Stimulated activated CD4-positive, alpha-beta T cell treated with anti-CD3 and anti-CD28 coated beads, Interleukin-2, amount 100 ng/mL, for 24 hours (primary cell): ENCODE measurements around the gene ARPIN.
"Not testable (repeated sequence)": the region's sequence is repeated elsewhere in the genome, so short reads cannot be mapped to it uniquely, and the experiment has no call there.

ENCODE experiments used
- DNase-seq, 2 donors: peaks; one replicate each; pipeline ENCODE4 v3.0.0-alpha.2; 2020

The ARPIN gene

GRCh38 chr15:89909611-89910010, 3.1 kb downstream of the ARPIN start:
- no peak for DNase-seq

DNA sequence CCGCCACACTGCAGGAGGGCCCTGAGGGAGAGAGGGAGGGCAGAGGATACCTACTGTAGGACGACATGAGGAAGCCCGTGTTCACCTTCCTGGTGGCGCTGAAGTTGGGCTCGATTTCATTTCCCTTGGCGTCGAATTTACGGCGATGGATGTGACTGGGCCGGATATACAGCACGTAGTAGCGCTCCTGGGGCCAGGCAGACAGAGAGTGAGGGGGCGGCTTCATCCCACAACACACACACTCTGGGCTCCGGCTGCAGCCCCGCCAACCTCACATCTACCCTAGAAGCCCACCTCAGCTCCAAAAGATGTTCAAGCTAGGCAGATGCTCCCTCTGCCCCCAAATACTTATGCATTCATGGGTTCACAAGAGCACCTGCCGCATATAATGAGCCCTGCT, 4.5 kb downstream of the ARPIN start:
- DNase-seq, result no peak

- DNase-seq, result no peak
Measured at GRCh38 chr15:89907289-89907688, 5.5 kb downstream of the ARPIN start.

- DNase-seq, result no peak
Measured at GRCh38 chr15:89905846-89906378, 6.8 kb downstream of the ARPIN start.

- no peak for DNase-seq
Measured at GRCh38 chr15:89904519-89904918, 8.2 kb downstream of the ARPIN start.

DNA sequence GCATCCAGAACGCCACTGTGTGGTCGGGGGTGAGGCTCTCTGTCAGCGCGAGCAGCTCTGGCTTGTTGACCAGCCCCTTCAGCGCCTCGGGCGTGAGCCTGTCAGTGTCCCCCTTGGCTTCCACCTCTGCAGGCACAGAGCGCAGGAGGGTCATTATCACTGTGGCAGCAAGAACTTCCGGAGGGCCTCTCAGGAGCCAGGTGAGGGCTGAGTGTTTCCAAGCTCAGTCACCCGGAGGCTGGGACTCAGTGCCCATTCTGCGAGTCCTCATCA, 9.0 kb downstream of the ARPIN start:
- no peak for DNase-seq

DNA sequence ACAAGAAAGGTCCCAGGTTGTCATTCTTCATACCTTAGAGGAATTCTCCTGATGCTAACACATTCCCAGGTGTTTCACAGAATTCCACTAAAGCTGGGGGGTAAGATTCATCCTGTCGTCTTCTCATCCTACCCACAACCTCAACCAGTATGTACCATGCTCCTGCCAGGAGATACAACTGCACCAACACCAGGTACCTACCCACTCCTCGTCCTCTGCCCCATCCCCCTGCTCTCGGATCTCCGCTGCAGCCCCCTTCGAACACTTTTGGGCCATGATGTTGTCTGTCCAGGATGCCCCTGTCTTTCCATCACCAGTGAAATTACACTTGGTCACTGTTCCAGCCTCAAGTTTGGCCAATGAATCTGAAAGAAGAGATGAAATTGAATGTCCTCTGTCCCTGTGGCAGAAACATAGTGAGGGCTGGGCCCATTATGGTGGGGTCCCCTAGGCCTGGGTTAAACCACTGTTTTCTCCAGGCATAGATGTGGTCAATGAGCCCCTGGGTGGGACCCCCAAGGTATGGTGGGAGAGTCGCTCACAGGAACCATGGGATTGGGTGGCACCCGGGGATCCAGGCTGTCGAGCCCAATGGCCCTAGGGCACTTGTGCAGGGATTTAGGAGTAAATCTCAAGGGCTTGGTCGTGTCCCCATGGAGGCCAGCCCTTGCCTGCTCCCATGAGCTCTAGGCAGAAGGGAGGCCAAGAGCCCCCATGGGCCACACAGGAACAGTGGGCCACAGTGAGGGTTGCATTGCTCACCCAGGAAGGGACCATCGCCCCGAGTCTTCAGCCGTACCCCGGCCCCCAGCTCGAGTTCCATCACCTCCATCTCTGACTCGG, 9.5 kb downstream of the ARPIN start:
- no peak for DNase-seq

DNA sequence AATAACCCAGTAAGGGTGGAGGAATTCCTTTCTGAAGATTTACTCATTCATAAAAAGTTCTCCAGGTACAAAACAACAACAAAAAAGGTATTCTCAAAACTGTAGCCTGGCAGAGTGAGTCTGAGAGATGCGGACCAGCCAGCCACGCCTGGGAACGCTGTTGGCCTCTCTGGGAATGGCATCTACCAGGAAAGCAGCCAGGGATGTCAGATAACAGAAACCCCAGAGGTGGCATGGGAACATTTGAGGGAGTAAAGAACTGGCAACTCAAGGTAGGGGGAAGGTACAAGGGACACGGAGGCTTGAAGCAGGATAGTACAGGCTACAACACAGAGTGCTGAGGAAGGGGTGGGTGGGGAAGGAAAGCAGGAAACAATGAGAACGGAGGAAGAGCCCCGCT, 11.9 kb downstream of the ARPIN start:
- no peak for DNase-seq

DNA sequence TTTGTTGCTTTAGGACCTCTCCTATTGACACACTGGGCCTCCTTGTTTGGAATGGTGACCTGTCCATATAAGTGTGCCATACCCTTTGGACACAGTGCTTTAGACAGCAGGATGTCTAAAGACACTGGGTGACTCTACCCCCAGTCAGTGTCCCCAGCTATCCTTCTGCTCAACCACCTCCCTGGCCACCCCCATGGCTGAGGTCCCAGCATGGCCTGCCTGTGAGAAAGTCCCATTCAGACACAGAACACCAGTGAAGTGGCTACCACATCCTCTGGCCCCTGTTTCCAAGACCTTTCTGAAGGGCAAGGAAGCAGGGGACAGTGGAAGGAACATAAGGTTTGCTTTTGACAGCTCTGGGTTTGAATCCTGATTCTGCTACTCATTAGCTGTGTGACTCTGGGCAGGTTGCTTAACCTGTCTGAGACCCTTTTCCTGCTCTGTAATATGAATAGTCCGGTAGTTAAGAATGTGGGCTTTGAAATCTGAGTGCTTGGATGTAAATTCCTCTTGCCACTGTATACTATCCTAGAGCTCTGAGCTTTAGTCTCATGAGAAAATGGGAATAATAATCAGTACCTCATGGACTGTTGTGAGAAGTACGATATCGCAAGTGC, 12.7 kb downstream of the ARPIN start:
- DNase-seq, result no peak

DNA sequence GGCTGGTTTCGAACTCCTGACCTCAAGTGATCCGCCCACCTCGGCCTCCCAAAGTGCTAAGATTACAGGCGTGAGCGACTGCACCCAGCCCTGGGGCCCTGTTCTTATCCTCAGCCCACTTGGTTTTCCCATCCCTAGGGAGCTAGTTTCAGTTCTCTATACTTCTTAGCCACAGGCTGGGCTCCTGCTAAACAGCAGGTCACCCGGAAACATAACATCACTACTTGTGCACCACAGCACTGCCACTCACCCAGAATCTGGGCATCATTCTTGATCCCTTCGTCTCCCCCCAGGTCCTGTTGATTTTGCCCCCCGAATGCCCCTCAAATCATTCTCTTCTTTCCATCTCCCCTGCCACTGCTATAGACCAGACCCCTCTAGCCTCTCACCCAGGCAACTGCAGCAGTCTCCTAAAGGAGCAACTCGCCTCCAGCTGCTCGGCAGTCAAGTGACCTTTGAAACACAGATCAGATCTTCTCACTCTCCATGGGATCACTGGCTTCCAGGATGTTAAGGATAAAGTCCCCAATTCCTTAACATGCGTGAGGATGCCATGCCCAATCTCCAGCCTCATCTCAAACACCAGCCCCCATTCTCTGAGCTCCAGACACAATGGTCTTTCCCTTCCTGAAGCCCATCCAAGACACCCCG, 13.3 kb downstream of the ARPIN start:
- no peak for DNase-seq

GRCh38 chr15:89898614-89899294, 14.0 kb downstream of the ARPIN start:
- peak; percentile 35 to 43 for DNase-seq

GRCh38 chr15:89898146-89898545, 14.6 kb downstream of the ARPIN start:
- DNase-seq, result no peak

GRCh38 chr15:89893696-89894447, 18.9 kb downstream of the ARPIN start, which contains the start of gene AP3S2:
Gene AP3S2, minus strand, starts transcription at chr15:89893994. Its CDS starts 45 bp downstream, at chr15:89893949.
- peak; percentile 89 to 91 for DNase-seq

DNA sequence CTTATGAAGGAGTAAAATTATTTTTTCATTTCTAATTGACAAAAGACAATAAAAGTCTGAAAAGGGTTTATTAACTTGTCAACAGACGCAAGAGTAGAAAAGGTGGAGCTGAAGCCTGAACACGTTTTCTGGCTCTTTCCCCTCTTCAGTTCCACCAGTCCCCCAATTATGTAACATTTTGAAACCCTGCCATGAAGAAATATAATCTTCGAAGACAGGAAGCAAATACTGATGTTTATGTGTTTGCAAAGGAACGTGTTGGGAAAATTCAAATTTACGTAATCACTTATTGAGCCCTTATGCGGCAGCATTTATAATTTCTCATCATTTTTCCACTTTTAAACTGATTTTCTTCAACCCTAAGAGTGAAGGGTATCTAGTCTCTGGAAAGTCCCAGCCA, 19.7 kb downstream of the ARPIN start:
- DNase-seq, result no peak

DNA sequence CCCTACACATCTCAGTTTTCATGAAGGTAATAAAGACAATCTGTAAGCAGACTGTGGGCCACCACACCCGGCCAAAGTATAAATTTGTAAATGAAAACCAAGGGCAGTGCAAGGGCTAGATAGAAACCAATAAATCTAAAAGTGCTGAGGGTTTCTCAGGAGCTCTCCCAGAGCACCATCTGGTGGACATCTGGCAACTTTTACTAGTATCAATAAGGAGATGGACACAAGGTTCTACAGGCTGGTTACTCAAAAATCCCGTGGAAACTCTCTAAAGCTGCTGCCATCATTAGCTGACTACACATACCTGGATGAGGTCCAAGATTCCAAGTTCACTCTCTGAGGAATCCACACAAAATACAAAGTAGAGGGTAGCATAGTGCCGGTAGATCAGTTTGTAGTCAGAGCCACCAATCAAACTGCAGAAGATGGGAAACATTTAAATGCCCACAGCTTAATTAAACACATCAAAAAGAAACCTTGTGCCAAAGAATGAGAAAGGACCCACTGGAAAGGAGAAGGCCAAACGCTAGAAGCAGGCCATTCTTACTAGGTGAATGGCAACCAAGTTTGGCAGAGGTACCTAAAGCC, 24.4 kb downstream of the ARPIN start:
- DNase-seq, result no peak

DNA sequence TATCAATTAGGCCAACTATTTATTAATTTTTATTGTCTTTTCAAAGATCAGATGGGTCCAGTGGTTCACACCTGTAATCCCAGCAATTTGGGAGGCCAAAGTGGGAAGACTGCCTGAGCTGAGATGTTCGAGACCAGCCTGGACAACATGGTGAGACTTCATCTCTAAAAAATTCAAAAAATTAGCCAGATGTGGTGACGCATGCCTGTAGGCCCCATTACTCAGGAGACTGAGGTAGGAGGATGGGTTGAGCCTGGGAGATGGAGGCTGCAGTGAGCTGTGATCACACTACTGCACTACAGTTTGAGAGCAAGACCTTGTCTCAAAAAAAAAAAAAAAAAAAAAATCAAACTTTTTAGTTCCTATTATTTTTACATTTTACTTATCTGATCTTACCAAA, 27.1 kb downstream of the ARPIN start:
- no peak for DNase-seq

DNA sequence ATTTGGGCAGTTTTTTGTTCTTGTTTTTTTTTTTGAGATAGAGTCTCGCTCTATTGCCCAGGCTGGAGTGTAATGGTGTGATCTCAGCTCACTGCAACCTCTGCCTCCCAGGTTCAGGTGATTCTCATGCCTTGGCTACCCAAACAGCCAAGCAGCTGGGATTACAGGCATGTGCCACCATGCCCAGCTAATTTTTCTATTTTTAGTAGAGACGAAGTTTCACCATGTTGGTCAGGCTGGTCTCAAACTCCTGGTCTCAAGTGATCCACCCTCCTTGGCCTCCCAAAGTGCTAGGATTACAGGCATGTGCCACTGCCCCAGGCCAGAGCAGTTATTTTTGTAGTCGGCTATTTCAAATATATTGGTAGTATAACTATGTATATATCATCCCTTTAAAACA, 27.6 kb downstream of the ARPIN start:
- DNase-seq, result not testable (repeated sequence)

- DNase-seq, result no peak
Measured at GRCh38 chr15:89883518-89883917, 29.2 kb downstream of the ARPIN start.

DNA sequence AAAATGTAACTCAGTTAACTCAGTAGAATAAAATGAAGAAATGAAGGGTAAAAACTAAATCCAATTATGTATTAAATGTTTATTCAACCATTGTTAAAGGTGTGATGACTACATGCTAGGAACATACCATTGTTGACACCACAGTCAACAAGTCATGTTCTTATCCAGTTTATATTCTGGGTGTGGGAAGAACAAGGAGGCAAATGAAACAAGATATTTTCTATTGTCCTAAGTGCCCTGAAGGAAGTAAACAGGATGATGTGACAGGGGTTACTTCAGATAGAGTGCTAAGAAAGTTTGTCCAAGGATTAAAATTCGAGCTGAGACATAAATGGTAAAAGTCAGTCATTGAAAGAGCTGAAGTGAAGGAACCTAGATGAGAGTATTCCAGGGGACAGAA, 32.0 kb downstream of the ARPIN start:
- no peak for DNase-seq

DNA sequence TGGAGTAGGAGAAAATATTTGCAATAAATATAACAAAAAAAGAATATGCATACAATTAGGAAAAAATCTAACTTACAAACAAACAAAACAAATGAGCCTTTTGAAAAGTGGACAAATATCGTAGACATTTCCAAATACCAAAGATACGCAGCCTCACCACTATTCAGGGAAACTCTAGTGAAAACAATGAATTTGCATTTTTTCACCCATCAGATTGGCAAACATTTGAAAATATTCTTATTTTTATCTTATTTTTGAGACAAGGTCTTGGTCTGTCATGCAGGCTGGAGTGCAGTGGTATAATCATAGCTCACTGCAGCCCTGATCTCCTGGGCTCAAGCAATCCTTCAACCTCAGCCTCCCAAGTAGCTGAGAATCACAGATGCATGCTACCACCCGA, 34.4 kb downstream of the ARPIN start:
- no peak for DNase-seq

GRCh38 chr15:89877083-89877425, 35.7 kb downstream of the ARPIN start:
- no peak for DNase-seq

DNA sequence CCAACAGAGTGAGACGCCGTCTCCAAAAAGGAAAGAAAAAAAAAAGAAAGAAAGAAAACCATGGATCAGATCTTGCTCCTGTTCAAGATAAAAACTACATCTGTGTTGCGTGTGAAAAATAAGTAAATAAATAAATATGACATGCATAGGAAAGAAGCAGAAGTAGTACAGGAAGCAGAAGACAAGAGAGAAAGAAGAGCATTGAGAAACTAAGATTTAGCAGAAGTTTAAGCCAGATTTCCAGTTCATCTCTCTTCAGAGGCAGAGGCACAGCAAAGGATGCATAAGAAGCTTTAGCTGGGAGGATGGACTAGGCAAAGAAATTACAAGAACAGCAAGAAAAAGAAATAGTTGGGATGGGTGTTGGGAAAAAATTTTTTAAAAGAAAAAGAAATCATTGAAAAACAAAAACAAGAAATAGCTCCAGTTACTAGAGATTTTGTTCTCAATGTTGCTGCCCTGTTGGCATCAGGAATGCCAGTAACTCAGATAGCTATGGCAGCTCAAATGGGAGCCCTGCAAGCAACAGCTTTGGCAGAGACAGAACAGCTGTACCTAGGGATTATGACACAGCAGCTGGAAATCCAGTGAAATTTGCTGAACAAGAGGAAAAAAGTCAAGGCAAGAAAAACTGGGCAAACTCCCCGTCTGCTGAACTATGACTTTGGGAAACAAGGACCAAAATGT, 36.2 kb downstream of the ARPIN start:
- no peak for DNase-seq
